Naive thymus-derived CD8-positive, alpha-beta T cell (primary cell): ENCODE data around the gene SHC4. TPM values are rescaled to one million over a fixed set of nuclear protein-coding genes. Genes with fewer than 3 reads are reported as not detected.

Experiments
- ATAC-seq, 2 donors: fragments of 150-1000 bp; cut with Tn5 transposase in 1 of 2; sonication (Bioruptor Pico), chemical (Tn5 transposase) in 1 of 2; 1 replicate in 1 of 2; 2 replicates in 1 of 2; pipeline ENCODE4 v1.10.0; 2021; ENCODE audit warnings: mild to moderate bottlenecking in 2 of 2, moderate library complexity in 2 of 2
- POLR2A ChIA-PET: fragments of 350-600 bp; sonication (Branson Sonifier 250); formaldehyde crosslinking; loops from one replicate; lab custom pipeline; 2021; ENCODE audit warnings: antibody characterized with exemption; lab: Charles Lee
- DNase-seq, 10 donors: peaks; one replicate each; pipeline versions ENCODE4 v3.0.0 to v3.0.0-alpha.2; 2020 to 2022
- H3K27ac Mint-ChIP-seq, 10 donors: one replicate each; pipeline ENCODE4 v1.8.0; 2020 to 2022; ENCODE audit warnings: mild to moderate bottlenecking in 10 of 10, mixed read lengths in 10 of 10, moderate library complexity in 4 of 10, inconsistent platforms in 1 of 10
- H3K27me3 Mint-ChIP-seq, 5 donors: one replicate each; pipeline ENCODE4 v1.8.0; 2021 to 2022; ENCODE audit warnings: mixed read lengths in 5 of 5
- H3K36me3 Mint-ChIP-seq, 3 donors: one replicate each; pipeline ENCODE4 v1.8.0; 2020 to 2022; ENCODE audit warnings: mixed read lengths in 3 of 3, mild to moderate bottlenecking in 2 of 3, inconsistent platforms in 1 of 3
- H3K4me1 Mint-ChIP-seq, 4 donors: one replicate each; pipeline ENCODE4 v1.8.0; 2021 to 2022; ENCODE audit warnings: mixed read lengths in 4 of 4
- H3K4me3 Mint-ChIP-seq, 10 donors: one replicate each; pipeline ENCODE4 v1.8.0; 2020 to 2022; ENCODE audit warnings: mild to moderate bottlenecking in 10 of 10, mixed read lengths in 10 of 10, moderate library complexity in 6 of 10, inconsistent platforms in 1 of 10
- H3K9me3 Mint-ChIP-seq, 9 donors: one replicate each; pipeline ENCODE4 v1.8.0; 2020 to 2022; ENCODE audit warnings: mixed read lengths in 9 of 9, mild to moderate bottlenecking in 3 of 9, inconsistent platforms in 1 of 9, moderate library complexity in 1 of 9
- polyA plus RNA-seq, 3 donors: library from polyadenylated mRNA; unstranded; fragments of 300-500 nt; fragmentation: Illumina TruSeq; gene quantifications; one replicate each; pipeline ENCODE4 v1.2.3, GENCODE V29; 2021
- total RNA-seq, 8 experiments: library from RNA in 2 of 8; stranded (reverse) in 2 of 8; gene quantifications; one replicate each; pipeline ENCODE4 v1.2.3 and lab custom pipeline; 2021 to 2026

Gene SHC4
- total and polyA plus RNA-seq, 5 experiments from 2014 or later, result not detected

- ATAC-seq (no peak), DNase-seq (no peak)
- Mint-ChIP-seq H3K36me3 (no peaks in the 10 kb centered on the region), H3K27me3 (peaks cover 6 to 22% (median 19%) of the 10 kb centered on the region in 5 donors), H3K4me3 (no peak overlapping the region), H3K27ac (no peak overlapping the region), H3K4me1 (peaks cover 0 to 3% (median 0%) of the 10 kb centered on the region in 4 donors), H3K9me3 (no peaks in the 10 kb centered on the region)
- POLR2A ChIA-PET, result no interaction called here
Observed at GRCh38 chr15:48850648-48851047, 113.1 kb downstream of the SHC4 start.

DNA sequence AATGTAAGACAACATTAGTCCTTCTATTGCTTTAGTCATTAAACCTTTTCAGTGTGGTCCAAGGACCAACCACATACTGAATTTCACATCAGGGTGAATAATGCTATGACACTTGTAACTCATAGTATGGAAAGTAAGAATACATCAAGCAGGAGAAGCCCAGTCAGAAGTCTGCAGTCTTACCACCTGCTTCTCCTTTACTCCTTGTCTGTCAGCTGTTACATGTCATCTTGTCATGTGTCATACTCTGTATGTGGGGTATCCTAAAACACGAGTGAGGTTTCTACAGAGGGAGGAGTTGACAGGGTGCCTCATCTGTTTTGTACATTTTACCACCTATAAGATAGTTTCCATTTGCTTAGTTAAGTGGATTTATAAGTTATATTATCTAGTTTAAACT is 118.6 kb downstream of the SHC4 start:
- no peak for DNase-seq
- Mint-ChIP-seq H3K27me3 (peaks cover 1 to 12% (median 10%) of the 10 kb centered on the region in 5 donors), H3K9me3 (peaks cover 0 to 9% (median 0%) of the 10 kb centered on the region in 9 donors), H3K36me3 (no peaks in the 10 kb centered on the region), H3K27ac (no peak overlapping the region), H3K4me1 (peaks cover 0 to 1% (median 0%) of the 10 kb centered on the region in 4 donors), H3K4me3 (no peak overlapping the region)
- no peak for ATAC-seq
- POLR2A ChIA-PET, result no interaction called here

DNA sequence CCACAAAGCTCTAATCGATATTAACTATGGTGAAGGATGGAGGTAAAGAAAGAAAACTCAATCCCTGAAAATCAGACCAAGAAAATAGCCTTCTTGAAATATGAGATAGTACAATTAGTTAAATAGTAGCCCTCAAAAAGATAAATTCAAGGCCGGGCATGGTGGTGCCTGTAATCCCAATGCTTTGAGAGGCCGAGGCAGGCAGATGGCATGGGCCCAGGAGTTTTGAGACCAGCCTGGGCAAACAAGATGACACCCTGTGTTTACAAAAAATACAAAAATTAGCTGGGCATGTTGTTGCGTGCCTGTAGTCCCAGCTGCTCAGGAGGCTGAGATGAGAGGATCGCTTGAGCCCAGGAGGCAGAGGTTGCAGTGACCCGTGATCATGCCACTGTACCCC is 121.2 kb downstream of the SHC4 start:
- no peak for ATAC-seq
- no peak overlapping the region for H3K4me3 Mint-ChIP-seq
- H3K27me3 Mint-ChIP-seq, result peaks cover 0 to 5% (median 0%) of the 10 kb centered on the region in 5 donors
- H3K4me1 Mint-ChIP-seq, result no peaks in the 10 kb centered on the region
- no peak for DNase-seq
- H3K9me3 Mint-ChIP-seq, result peaks cover 0 to 9% (median 0%) of the 10 kb centered on the region in 9 donors
- POLR2A ChIA-PET, result no interaction called here
- no peaks in the 10 kb centered on the region for H3K36me3 Mint-ChIP-seq
- H3K27ac Mint-ChIP-seq, result no peak overlapping the region

GRCh38 chr15:48834756-48835155 is 129.0 kb downstream of the SHC4 start:
- ATAC-seq (no peak), DNase-seq (no peak)
- no peak overlapping the region for H3K27ac Mint-ChIP-seq
- H3K4me3 Mint-ChIP-seq, result no peak overlapping the region
- peaks cover 0 to 25% (median 0%) of the 10 kb centered on the region in 3 donors for H3K36me3 Mint-ChIP-seq
- POLR2A ChIA-PET, result no interaction called here
- H3K9me3 Mint-ChIP-seq, result peaks cover 8 to 29% (median 17%) of the 10 kb centered on the region in 9 donors
- peaks cover 8 to 39% (median 18%) of the 10 kb centered on the region in 5 donors for H3K27me3 Mint-ChIP-seq
- H3K4me1 Mint-ChIP-seq, result no peaks in the 10 kb centered on the region

- Mint-ChIP-seq H3K4me3 (no peak overlapping the region), H3K9me3 (peaks cover 8 to 29% (median 17%) of the 10 kb centered on the region in 9 donors), H3K36me3 (peaks cover 0 to 25% (median 0%) of the 10 kb centered on the region in 3 donors), H3K4me1 (no peaks in the 10 kb centered on the region), H3K27me3 (peaks cover 10 to 39% (median 18%) of the 10 kb centered on the region in 5 donors), H3K27ac (no peak overlapping the region)
- DNase-seq, result no peak
- POLR2A ChIA-PET, result no interaction called here
- ATAC-seq, result no peak
Observed at GRCh38 chr15:48833526-48834239, 130.0 kb downstream of the SHC4 start.

DNA sequence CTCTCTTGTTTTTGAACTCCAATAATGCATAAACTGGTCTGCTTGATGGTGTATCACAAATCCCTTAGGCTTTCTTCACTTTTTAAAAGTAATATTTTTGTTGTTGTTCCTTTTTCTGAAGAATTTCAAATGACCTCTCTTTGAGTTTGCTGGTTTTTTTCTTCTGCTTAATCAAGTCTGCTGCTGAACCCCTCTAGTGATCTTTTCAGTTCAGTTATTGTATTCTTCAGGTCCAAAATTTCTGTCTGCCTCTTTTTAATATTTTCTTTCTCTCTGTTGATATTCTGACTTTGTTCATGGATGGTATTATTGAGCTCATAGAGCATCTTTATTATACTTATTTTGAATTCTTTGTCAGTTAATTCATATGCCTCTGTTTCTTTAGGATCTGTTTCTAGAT is 131.1 kb downstream of the SHC4 start:
- peaks cover 8 to 29% (median 17%) of the 10 kb centered on the region in 9 donors for H3K9me3 Mint-ChIP-seq
- no peak overlapping the region for H3K4me3 Mint-ChIP-seq
- no peak overlapping the region for H3K27ac Mint-ChIP-seq
- H3K27me3 Mint-ChIP-seq, result peaks cover 11 to 39% (median 17%) of the 10 kb centered on the region in 5 donors
- no peaks in the 10 kb centered on the region for H3K4me1 Mint-ChIP-seq
- ATAC-seq (no peak), DNase-seq (no peak)
- POLR2A ChIA-PET, result interaction anchor here (0.9 kb wide), 1 partner anchor 22 kb away, joined by 3 read pairs; the partner anchor contains the start of gene CEP152
- peaks cover 0 to 25% (median 0%) of the 10 kb centered on the region in 3 donors for H3K36me3 Mint-ChIP-seq

DNA sequence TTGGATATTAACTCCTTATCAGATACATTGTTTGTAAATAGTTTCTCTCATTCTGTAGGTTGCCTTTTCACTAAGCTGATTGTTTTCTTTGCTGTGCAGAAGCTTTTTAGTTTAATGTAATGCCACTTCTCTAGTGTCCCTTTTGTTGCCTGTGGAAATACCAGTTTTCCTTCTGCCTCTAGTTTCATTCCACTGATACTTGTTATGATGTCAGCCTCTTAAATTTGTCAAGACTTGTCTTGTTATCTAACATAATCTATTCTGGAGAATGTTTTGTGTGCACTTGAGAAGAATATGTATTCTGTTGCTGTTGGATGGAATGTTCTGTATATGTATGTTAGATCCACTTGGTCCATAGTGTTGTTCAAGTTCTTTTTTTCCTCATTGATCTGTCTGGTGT is 134.8 kb downstream of the SHC4 start:
- Mint-ChIP-seq H3K36me3 (peaks cover 0 to 22% (median 0%) of the 10 kb centered on the region in 3 donors), H3K4me1 (no peaks in the 10 kb centered on the region), H3K4me3 (no peak overlapping the region), H3K9me3 (peaks cover 8 to 24% (median 15%) of the 10 kb centered on the region in 9 donors), H3K27me3 (peaks cover 4 to 20% (median 12%) of the 10 kb centered on the region in 5 donors), H3K27ac (no peak overlapping the region)
- POLR2A ChIA-PET, result no interaction called here
- ATAC-seq (no peak), DNase-seq (no peak)

DNA sequence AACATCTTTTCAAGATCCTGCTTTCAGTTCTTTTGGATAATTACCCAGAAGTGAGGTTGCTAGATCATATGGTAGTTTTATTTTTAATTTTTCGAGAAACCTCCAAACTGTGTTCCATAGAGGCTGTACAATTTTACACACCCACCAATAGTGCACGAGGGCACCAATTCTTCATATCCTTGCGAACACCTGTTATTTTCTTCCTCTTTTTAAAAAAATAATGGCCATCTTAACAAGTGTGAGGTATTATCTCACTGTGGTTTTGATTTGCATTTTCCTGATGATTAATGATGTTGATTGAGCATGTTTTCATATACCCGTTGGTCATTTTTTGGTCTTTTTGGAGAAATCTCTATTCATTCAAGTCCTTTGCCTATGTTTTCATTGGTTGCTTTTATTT is 135.2 kb downstream of the SHC4 start:
- H3K27me3 Mint-ChIP-seq, result peaks cover 4 to 16% (median 13%) of the 10 kb centered on the region in 5 donors
- no peaks in the 10 kb centered on the region for H3K4me1 Mint-ChIP-seq
- DNase-seq, result no peak
- POLR2A ChIA-PET, result no interaction called here
- H3K36me3 Mint-ChIP-seq, result peaks cover 0 to 18% (median 0%) of the 10 kb centered on the region in 3 donors
- no peak for ATAC-seq
- H3K4me3 Mint-ChIP-seq, result no peak overlapping the region
- peaks cover 8 to 20% (median 12%) of the 10 kb centered on the region in 9 donors for H3K9me3 Mint-ChIP-seq
- H3K27ac Mint-ChIP-seq, result no peak overlapping the region

DNA sequence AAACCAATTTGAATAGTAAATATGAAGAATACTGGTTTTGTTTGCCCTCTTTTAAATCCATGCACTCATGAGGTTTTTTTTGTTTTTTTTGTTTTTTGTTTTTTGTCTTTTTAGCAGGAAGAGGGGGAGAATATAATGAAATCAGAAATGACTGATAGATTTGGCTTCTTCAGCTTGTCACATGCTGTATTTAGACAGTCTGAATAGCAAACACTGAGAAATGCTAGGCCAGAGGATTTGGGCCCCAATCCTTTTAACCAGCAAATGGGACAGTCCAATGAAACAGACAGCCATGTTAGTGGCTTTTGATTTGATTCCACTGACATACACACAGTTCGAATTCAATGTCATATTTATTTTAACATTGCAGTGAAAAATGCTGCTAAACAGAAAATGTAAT is 138.6 kb downstream of the SHC4 start:
- no peaks in the 10 kb centered on the region for H3K4me1 Mint-ChIP-seq
- H3K27ac Mint-ChIP-seq, result no peak overlapping the region
- peaks cover 0 to 9% (median 8%) of the 10 kb centered on the region in 5 donors for H3K27me3 Mint-ChIP-seq
- peaks cover 0 to 13% (median 3%) of the 10 kb centered on the region in 9 donors for H3K9me3 Mint-ChIP-seq
- H3K36me3 Mint-ChIP-seq, result peaks cover 0 to 10% (median 8%) of the 10 kb centered on the region in 3 donors
- H3K4me3 Mint-ChIP-seq, result no peak overlapping the region
- DNase-seq (no peak), ATAC-seq (no peak)
- POLR2A ChIA-PET, result no interaction called here

DNA sequence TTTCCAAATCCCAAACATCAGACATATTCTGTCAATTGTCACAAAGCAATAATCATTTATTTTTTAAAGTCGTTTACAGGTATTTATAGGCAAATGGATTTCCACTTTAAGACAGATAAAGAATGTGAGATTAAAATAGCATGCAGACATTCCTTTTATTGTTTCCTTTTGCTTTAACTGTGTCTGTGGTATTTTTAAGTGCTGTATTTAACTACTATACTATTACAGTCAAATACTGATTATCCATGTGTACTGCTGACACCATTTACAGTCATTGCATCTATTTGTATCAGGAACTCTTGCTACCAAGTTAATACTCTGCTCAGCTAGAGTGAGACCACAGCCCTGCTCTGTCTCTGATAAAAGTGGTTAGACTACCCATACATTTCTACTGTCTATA is 140.0 kb downstream of the SHC4 start:
- no peak for ATAC-seq
- no peaks in the 10 kb centered on the region for H3K4me1 Mint-ChIP-seq
- H3K27me3 Mint-ChIP-seq, result peaks cover 0 to 7% (median 5%) of the 10 kb centered on the region in 5 donors

DNA sequence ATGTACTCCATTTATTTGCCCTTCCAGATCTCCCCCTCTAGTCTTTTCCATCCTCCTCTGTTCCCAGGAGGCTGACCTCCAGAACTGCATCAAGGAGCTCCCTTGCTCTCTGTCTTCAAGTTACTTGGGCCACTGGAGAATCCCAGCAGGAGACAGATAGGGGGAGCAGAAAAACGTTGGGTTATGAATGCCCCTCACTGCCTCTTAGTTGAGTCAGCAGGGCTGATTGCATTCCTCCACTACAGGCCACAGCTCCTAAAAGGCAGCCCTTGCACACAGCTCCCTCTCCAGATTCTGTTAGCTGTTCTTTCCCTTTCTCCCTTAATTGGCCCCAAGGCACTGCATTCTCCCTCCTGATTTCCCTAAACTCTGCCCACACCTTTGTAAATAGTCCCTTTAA is 140.5 kb downstream of the SHC4 start:
- POLR2A ChIA-PET, result no interaction called here
- ATAC-seq (no peak), DNase-seq (no peak)
- Mint-ChIP-seq H3K27ac (no peak overlapping the region), H3K4me3 (no peak overlapping the region), H3K9me3 (peaks cover 0 to 13% (median 3%) of the 10 kb centered on the region in 9 donors), H3K27me3 (peaks cover 0 to 7% (median 3%) of the 10 kb centered on the region in 5 donors), H3K36me3 (peaks cover 0 to 10% (median 8%) of the 10 kb centered on the region in 3 donors), H3K4me1 (no peaks in the 10 kb centered on the region)

More for the DNA sequence above, 140.0 kb downstream of the SHC4 start:
- Mint-ChIP-seq H3K4me3 (no peak overlapping the region), H3K36me3 (peaks cover 0 to 10% (median 8%) of the 10 kb centered on the region in 3 donors), H3K9me3 (peaks cover 0 to 13% (median 3%) of the 10 kb centered on the region in 9 donors), H3K27ac (no peak overlapping the region)
- POLR2A ChIA-PET, result no interaction called here
- no peak for DNase-seq

DNA sequence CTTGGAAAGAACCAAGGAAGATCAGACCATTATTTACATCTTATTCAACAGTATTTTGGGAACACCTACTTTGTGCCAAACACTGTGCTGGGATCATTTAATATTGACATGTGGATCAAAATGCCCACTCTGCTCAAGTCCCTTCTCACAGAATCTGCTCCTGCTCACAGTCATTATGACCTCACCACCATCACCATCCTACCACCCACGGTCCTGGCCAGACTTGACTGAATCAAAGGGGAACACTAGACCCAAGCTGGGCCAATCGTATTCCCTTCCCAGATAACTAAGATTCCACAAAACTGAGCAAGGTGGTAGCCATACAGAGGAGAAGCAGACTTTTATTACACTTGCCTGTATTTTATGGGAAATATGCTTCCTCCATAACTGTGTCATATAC is 149.4 kb downstream of the SHC4 start:
- POLR2A ChIA-PET, result no interaction called here
- Mint-ChIP-seq H3K27ac (peak overlapping the region in 1 of 10 donors; percentile 3), H3K4me3 (no peak overlapping the region), H3K36me3 (no peaks in the 10 kb centered on the region), H3K4me1 (peaks cover 10 to 23% (median 15%) of the 10 kb centered on the region in 4 donors), H3K27me3 (peaks cover 0 to 7% (median 3%) of the 10 kb centered on the region in 5 donors), H3K9me3 (no peaks in the 10 kb centered on the region)
- ATAC-seq, result no peak
- no peak for DNase-seq

DNA sequence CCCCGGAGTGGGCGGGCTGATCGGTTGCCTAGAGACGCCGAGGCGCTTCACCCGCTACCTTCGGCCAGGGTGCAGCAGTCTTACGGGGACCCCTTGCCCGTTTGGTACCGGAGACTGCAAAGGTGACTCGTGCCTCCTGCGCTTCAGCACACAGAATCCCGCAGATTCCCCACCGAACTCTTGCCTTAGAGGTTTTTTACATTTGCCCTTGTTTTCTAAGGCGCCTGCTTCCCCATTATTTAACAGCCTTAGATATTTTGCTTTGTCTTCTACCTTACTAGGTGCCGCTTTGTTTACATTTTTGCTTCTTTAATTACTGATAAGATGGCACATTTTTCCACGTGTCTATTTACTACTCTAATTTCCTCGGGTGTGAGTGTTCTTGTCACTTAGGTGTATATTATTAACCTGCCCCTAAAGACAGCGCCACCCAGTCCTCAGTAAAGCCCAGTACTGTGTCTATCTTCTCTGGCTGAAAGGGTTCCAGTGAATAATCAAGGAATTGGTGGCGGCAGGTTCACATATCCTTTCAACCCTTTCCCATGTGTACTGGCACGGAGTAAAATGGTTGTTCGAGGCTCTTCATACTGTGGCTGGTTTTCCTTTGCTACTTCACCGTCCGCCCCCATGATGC is 152.3 kb downstream of the SHC4 start:
- Mint-ChIP-seq H3K9me3 (no peaks in the 10 kb centered on the region), H3K4me3 (peak overlapping the region; percentile 86 to 95 (median 94)), H3K27ac (peak overlapping the region; percentile 1 to 93 (median 83)), H3K4me1 (peaks cover 14 to 37% (median 22%) of the 10 kb centered on the region in 4 donors), H3K36me3 (no peaks in the 10 kb centered on the region), H3K27me3 (peaks cover 0 to 5% (median 3%) of the 10 kb centered on the region in 5 donors)
- DNase-seq (no peak), ATAC-seq (peak; percentile 1 to 6)
- POLR2A ChIA-PET, result interaction anchor here (0.7 to 1.6 kb wide), 5 partner anchors 11 to 1544 kb away, joined by 3 to 8 read pairs (median 5); partner anchors contain the start of genes DTWD1, EID1, FAM227B and GABPB1
